IMR-90 (cell line): ENCODE results near the gene EML4. TPM values are rescaled to one million over a fixed set of nuclear protein-coding genes. Genes with fewer than 3 reads are reported as not detected.

Experiments used
- ATAC-seq: fragments of 200-7000 bp; cut with Tn5 transposase; 2 replicates; pipeline ENCODE4 v1.9.1; 2020; ENCODE audit warnings: low read depth, mild to moderate bottlenecking, moderate library complexity
- BruUV-seq: library from RNA; stranded (reverse); fragments of 400-500 nt; replicated peaks from 2 replicates; lab custom pipeline; 2021; lab: Mats Ljungman, UMichigan
- CTCF ChIA-PET: fragments of 300-600 bp; formaldehyde crosslinking; extraction: SDS; loops from one replicate; lab custom pipeline; 2021; ENCODE audit warnings: antibody characterized with exemption; lab: Yijun Ruan, JAX
- POLR2A ChIA-PET: fragments of 300-600 bp; sonication (Branson Sonifier 250); formaldehyde crosslinking; loops from one replicate; lab custom pipeline; 2022; ENCODE audit warnings: antibody characterized with exemption; ENCODE audit not compliant: unreplicated experiment; lab: Charles Lee
- DNase-seq: peaks from one replicate; pipeline ENCODE4 v3.0.0; 2013
- H2AFZ ChIP-seq: replicated peaks from 2 replicates; pipeline ENCODE3; 2013; ENCODE audit warnings: low read length, mild to moderate bottlenecking; ENCODE audit not compliant: poor library complexity
- H2AK5ac ChIP-seq: 2 replicates; pipeline ENCODE4 v1.6.1; 2013; ENCODE audit warnings: low read depth, low read length, inconsistent platforms
- H2AK9ac ChIP-seq: replicated peaks from 2 replicates; pipeline ENCODE3; 2013; ENCODE audit warnings: mild to moderate bottlenecking, low read depth, low read length, moderate library complexity; ENCODE audit not compliant: poor library complexity
- H2BK120ac ChIP-seq: 2 replicates; pipeline ENCODE4 v1.6.1; 2013; ENCODE audit warnings: low read depth, low read length, inconsistent platforms
- H2BK15ac ChIP-seq: 3 replicates; pipeline ENCODE4 v1.6.1; 2013; ENCODE audit warnings: low read depth, low read length, inconsistent platforms
- H2BK20ac ChIP-seq: 2 replicates; pipeline ENCODE4 v1.6.1; 2013; ENCODE audit warnings: low read depth, mild to moderate bottlenecking, inconsistent platforms, low read length, moderate library complexity
- H2BK5ac ChIP-seq: 2 replicates; pipeline ENCODE4 v1.6.1; 2013; ENCODE audit warnings: mild to moderate bottlenecking, low read depth, low read length, inconsistent platforms; ENCODE audit not compliant: poor library complexity, severe bottlenecking
- H3K14ac ChIP-seq: replicated peaks from 2 replicates; pipeline ENCODE4 v1.6.1; 2013; ENCODE audit warnings: low read depth, low read length, inconsistent platforms
- H3K18ac ChIP-seq: 2 replicates; pipeline ENCODE4 v1.6.1; 2013; ENCODE audit warnings: low read depth, low read length, control low read depth
- H3K23ac ChIP-seq: 2 replicates; pipeline ENCODE4 v1.6.1; 2013; ENCODE audit warnings: low read depth, low read length, inconsistent platforms
- H3K27ac ChIP-seq: 2 replicates; pipeline ENCODE4 v1.5.1; 2013; ENCODE audit warnings: mild to moderate bottlenecking, control low read depth, low read length; ENCODE audit not compliant: insufficient read depth
- H3K27me3 ChIP-seq: 2 replicates; pipeline ENCODE4 v1.6.1; 2013; ENCODE audit warnings: low read length; ENCODE audit not compliant: control insufficient read depth, insufficient read depth
- H3K36me3 ChIP-seq: 2 replicates; pipeline ENCODE4 v1.6.1; 2013; ENCODE audit warnings: low read length, mixed read lengths; ENCODE audit not compliant: control insufficient read depth, insufficient read depth
- H3K4ac ChIP-seq: 2 replicates; pipeline ENCODE4 v1.6.1; 2013; ENCODE audit warnings: low read depth, low read length, inconsistent platforms
- H3K4me1 ChIP-seq: 2 replicates; pipeline ENCODE4 v1.6.1; 2013; ENCODE audit warnings: low read length, mixed read lengths; ENCODE audit not compliant: control insufficient read depth, insufficient read depth
- H3K4me2 ChIP-seq: 2 replicates; pipeline ENCODE4 v1.6.1; 2013; ENCODE audit warnings: low read depth, mild to moderate bottlenecking, control low read depth, low read length, moderate library complexity
- H3K4me3 ChIP-seq: 2 replicates; pipeline ENCODE4 v1.5.1; 2013; ENCODE audit warnings: low read depth, mild to moderate bottlenecking, control low read depth, low read length, moderate library complexity; ENCODE audit not compliant: insufficient read depth
- H3K56ac ChIP-seq: 2 replicates; pipeline ENCODE4 v1.6.1; 2013; ENCODE audit warnings: low read length, inconsistent platforms; ENCODE audit not compliant: insufficient read depth; ENCODE audit errors: extremely low read depth
- H3K79me1 ChIP-seq, 2 experiments: 2 replicates each; pipeline ENCODE4 v1.6.1; 2013; ENCODE audit warnings: low read length in 2 of 2, inconsistent platforms in 1 of 2, low read depth in 1 of 2
- H3K9ac ChIP-seq: 2 replicates; pipeline ENCODE4 v1.6.1; 2013; ENCODE audit warnings: low read depth, low read length, control low read depth
- H3K9me1 ChIP-seq: 2 replicates; pipeline ENCODE4 v1.6.1; 2013; ENCODE audit warnings: low read length, inconsistent platforms; ENCODE audit not compliant: insufficient read depth
- H3K9me3 ChIP-seq: 2 replicates; pipeline ENCODE4 v1.6.1; 2013; ENCODE audit warnings: low read length; ENCODE audit not compliant: control insufficient read depth, insufficient read depth
- H4K20me1 ChIP-seq: 2 replicates; pipeline ENCODE4 v1.6.1; 2013; ENCODE audit warnings: low read length, inconsistent platforms; ENCODE audit not compliant: insufficient read depth
- H4K5ac ChIP-seq: 2 replicates; pipeline ENCODE4 v1.6.1; 2013; ENCODE audit warnings: mild to moderate bottlenecking, low read depth, low read length, control low read depth
- H4K8ac ChIP-seq, 2 experiments: 2 replicates each; pipeline ENCODE4 v1.6.1; 2013; ENCODE audit warnings: low read depth in 2 of 2, low read length in 2 of 2, control low read depth in 1 of 2, inconsistent platforms in 1 of 2
- H4K91ac ChIP-seq: 2 replicates; pipeline ENCODE4 v1.6.1; 2013; ENCODE audit warnings: low read depth, low read length, inconsistent platforms; ENCODE audit not compliant: insufficient read depth
- BHLHE40 ChIP-seq: fragments of 150-350 bp; IDR thresholded peaks from 2 replicates; pipeline ENCODE4 v1.6.1; 2016; ENCODE audit warnings: mild to moderate bottlenecking, low read depth, low read length
- CEBPB ChIP-seq: IDR thresholded peaks from 2 replicates; pipeline ENCODE4 v1.6.1; 2012; ENCODE audit warnings: low read depth, low read length, improper control_type of control experiment
- CHD1 ChIP-seq: IDR thresholded peaks from 2 replicates; pipeline ENCODE4 v1.6.1; 2012; ENCODE audit warnings: low read depth, low read length, improper control_type of control experiment
- FOS ChIP-seq: fragments of 150-350 bp; IDR thresholded peaks from 2 replicates; pipeline ENCODE4 v1.6.1; 2016; ENCODE audit warnings: low read depth, low read length
- MAFK ChIP-seq: IDR thresholded peaks from 2 replicates; pipeline ENCODE4 v1.6.1; 2012; ENCODE audit warnings: low read depth, low read length, improper control_type of control experiment
- MAZ ChIP-seq: IDR thresholded peaks from 2 replicates; pipeline ENCODE4 v1.6.1; 2012; ENCODE audit warnings: low read depth, mild to moderate bottlenecking, low read length, improper control_type of control experiment, moderate library complexity, borderline replicate concordance
- MXI1 ChIP-seq: IDR thresholded peaks from 2 replicates; pipeline ENCODE4 v1.6.1; 2012; ENCODE audit warnings: low read depth, mild to moderate bottlenecking, low read length, moderate library complexity, borderline replicate concordance
- NFE2L2 ChIP-seq: fragments of 150-350 bp; IDR thresholded peaks from 2 replicates; pipeline ENCODE4 v1.6.1; 2016; ENCODE audit warnings: low read depth, mild to moderate bottlenecking, low read length
- POLR2A ChIP-seq: IDR thresholded peaks from 2 replicates; pipeline ENCODE4 v1.6.1; 2012; ENCODE audit warnings: mild to moderate bottlenecking, low read depth, low read length
- RAD21 ChIP-seq: IDR thresholded peaks from 2 replicates; pipeline ENCODE4 v1.6.1; 2012; ENCODE audit warnings: low read length, improper control_type of control experiment
- RCOR1 ChIP-seq: IDR thresholded peaks from 2 replicates; pipeline ENCODE4 v1.6.1; 2012; ENCODE audit warnings: mild to moderate bottlenecking, low read length, improper control_type of control experiment; ENCODE audit not compliant: insufficient replicate concordance
- RFX5 ChIP-seq: IDR thresholded peaks from 2 replicates; pipeline ENCODE4 v1.8.0; 2012; ENCODE audit warnings: low read depth, mild to moderate bottlenecking, low read length, moderate library complexity
- SMC3 ChIP-seq: fragments of 150-350 bp; IDR thresholded peaks from 2 replicates; pipeline ENCODE4 v1.6.1; 2016; ENCODE audit warnings: low read depth, mild to moderate bottlenecking, antibody characterized with exemption, low read length, moderate library complexity
- WGBS, 2 experiments: methylation state at CpG; one replicate each; pipeline versions ENCODE4 v1.1.5 to v1.1.7; 2013; ENCODE audit warnings: missing lambda C conversion rate in 2 of 2; ENCODE audit not compliant: insufficient read length in 1 of 2; ENCODE audit errors: extremely low coverage in 2 of 2; 5-methylcytosine and 5-hydroxymethylcytosine counted together
- dilution Hi-C: fragments of 300-500 bp; cut with HindIII; formaldehyde crosslinking; loops from one replicate; pipeline ENCODE4 v1.14.3; 2018; ENCODE audit warnings: low sequenced_read_pairs; ENCODE audit not compliant: unreplicated experiment
- in situ Hi-C: fragments of 300-500 bp; cut with MboI; formaldehyde crosslinking; loops from 3 replicates; pipeline ENCODE4 v1.14.3; 2019; ENCODE audit warnings: low sequenced_read_pairs, inconsistent platforms, mixed read lengths
- intact Hi-C: fragments of 100-400 bp; cut with micrococcal nuclease; formaldehyde crosslinking; loops from 2 replicates; pipeline ENCODE4 v1.10.0; 2022
- polyA plus RNA-seq, 3 experiments: library from polyadenylated mRNA; depleted of rRNA; stranded (reverse); fragments of >200 nt; gene quantifications; 2 replicates each; pipeline ENCODE4 v1.2.3, GENCODE V29; 2012; ENCODE audit warnings: low replicate concordance in 1 of 3
- total RNA-seq: library from RNA; depleted of rRNA; stranded (reverse); fragments of >200 nt; gene quantifications from 2 replicates; pipeline ENCODE4 v1.2.3, GENCODE V29; 2012
- TF ChIP-seq, protein P1 (sequence below): conservative IDR thresholded peaks from 2 replicates; pipeline ENCODE4 v1.5.1; 2012; ENCODE audit warnings: mild to moderate bottlenecking, low read depth, low read length, improper control_type of control experiment
- TF ChIP-seq, protein P2 (sequence below): fragments of 150-350 bp; IDR thresholded peaks from 2 replicates; pipeline ENCODE4 v1.6.1; 2016; ENCODE audit warnings: low read depth, mild to moderate bottlenecking, low read length, moderate library complexity, borderline replicate concordance
- TF ChIP-seq, protein P3 (sequence below): fragments of 150-350 bp; IDR thresholded peaks from 2 replicates; pipeline ENCODE4 v1.6.1; 2017; ENCODE audit warnings: mild to moderate bottlenecking, antibody characterized with exemption, low read length, low read depth

The EML4 gene
- total and polyA plus RNA-seq, 2 of the 4 experiments (the other 2 are of a cell fraction): 29.7 to 73.7 TPM

- Histone ChIP-seq H3K27me3 (no peaks in the 10 kb centered on the region), H3K4me1 (peaks cover 2% of the 10 kb centered on the region; the same call in 1 of the 2 replicates), H3K4ac (no peak overlapping the region), H4K5ac (no peak overlapping the region), H2AFZ (no peak overlapping the region), H2AK9ac (no peak overlapping the region), H3K4me2 (no peak overlapping the region), H4K91ac (no peak overlapping the region), H3K56ac (no peak overlapping the region), H2BK120ac (no peak overlapping the region), H3K9ac (no peak overlapping the region), H2BK15ac (no peak overlapping the region), H2BK20ac (no peak overlapping the region), H3K14ac (no peak overlapping the region), H3K79me1 (peaks cover 0 to 5% of the 10 kb centered on the region in 2 experiments; a peak in 2 of 4 replicates), H3K27ac (no peak overlapping the region), H3K23ac (no peak overlapping the region), H4K8ac (no peak overlapping the region), H4K20me1 (no peaks in the 10 kb centered on the region), H3K9me3 (no peaks in the 10 kb centered on the region), H3K4me3 (no peak overlapping the region), H2BK5ac (no peak overlapping the region), H3K9me1 (peaks cover 4% of the 10 kb centered on the region; the same call in 1 of the 2 replicates), H2AK5ac (no peak overlapping the region), H3K18ac (no peak overlapping the region), H3K36me3 (peaks cover 11% of the 10 kb centered on the region)
- no TSS peak for BruUV-seq
- in situ Hi-C loops: no loop called here
- TF ChIP-seq POLR2A (no peak), RFX5 (no peak), MXI1 (no peak), NFE2L2 (no peak), SMC3 (no peak), BHLHE40 (no peak), CEBPB (no peak), MAZ (no peak), CHD1 (no peak), MAFK (no peak), RAD21 (no peak), RCOR1 (no peak), FOS (no peak)
- TF ChIP-seq, protein P1, sequence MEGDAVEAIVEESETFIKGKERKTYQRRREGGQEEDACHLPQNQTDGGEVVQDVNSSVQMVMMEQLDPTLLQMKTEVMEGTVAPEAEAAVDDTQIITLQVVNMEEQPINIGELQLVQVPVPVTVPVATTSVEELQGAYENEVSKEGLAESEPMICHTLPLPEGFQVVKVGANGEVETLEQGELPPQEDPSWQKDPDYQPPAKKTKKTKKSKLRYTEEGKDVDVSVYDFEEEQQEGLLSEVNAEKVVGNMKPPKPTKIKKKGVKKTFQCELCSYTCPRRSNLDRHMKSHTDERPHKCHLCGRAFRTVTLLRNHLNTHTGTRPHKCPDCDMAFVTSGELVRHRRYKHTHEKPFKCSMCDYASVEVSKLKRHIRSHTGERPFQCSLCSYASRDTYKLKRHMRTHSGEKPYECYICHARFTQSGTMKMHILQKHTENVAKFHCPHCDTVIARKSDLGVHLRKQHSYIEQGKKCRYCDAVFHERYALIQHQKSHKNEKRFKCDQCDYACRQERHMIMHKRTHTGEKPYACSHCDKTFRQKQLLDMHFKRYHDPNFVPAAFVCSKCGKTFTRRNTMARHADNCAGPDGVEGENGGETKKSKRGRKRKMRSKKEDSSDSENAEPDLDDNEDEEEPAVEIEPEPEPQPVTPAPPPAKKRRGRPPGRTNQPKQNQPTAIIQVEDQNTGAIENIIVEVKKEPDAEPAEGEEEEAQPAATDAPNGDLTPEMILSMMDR: no peak
- TF ChIP-seq, protein P2, sequence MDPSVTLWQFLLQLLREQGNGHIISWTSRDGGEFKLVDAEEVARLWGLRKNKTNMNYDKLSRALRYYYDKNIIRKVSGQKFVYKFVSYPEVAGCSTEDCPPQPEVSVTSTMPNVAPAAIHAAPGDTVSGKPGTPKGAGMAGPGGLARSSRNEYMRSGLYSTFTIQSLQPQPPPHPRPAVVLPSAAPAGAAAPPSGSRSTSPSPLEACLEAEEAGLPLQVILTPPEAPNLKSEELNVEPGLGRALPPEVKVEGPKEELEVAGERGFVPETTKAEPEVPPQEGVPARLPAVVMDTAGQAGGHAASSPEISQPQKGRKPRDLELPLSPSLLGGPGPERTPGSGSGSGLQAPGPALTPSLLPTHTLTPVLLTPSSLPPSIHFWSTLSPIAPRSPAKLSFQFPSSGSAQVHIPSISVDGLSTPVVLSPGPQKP: no peak
- TF ChIP-seq, protein P3, sequence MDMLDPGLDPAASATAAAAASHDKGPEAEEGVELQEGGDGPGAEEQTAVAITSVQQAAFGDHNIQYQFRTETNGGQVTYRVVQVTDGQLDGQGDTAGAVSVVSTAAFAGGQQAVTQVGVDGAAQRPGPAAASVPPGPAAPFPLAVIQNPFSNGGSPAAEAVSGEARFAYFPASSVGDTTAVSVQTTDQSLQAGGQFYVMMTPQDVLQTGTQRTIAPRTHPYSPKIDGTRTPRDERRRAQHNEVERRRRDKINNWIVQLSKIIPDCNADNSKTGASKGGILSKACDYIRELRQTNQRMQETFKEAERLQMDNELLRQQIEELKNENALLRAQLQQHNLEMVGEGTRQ: no peak
- intact Hi-C loops: no loop called here
- dilution Hi-C loops: no loop called here
- ATAC-seq (no peak), DNase-seq (no peak)
- ChIA-PET CTCF (interaction anchor here (0.8 kb wide), 1 partner anchor 10 kb away, joined by 4 read pairs; no protein-coding TSS in a partner anchor), POLR2A (no interaction called here)
- WGBS, 2 experiments: no CpG with 5 or more reads among the region's 4 CpGs
Observed at GRCh38 chr2:42266236-42266635, 97.1 kb downstream of the EML4 start.
